ENCODE results near the gene DHX32. TPM values are rescaled to one million over a fixed set of nuclear protein-coding genes. Genes with fewer than 3 reads are reported as not detected.
"Not testable (repeated sequence)": the region's sequence is repeated elsewhere in the genome, so short reads cannot be mapped to it uniquely, and the experiment has no call there.

DHX32 gene
- polyA plus RNA-seq, 3 donors from 2014 or later, result 17.5 to 28.8 (median 19.0) TPM

GRCh38 chr10:125907598-125907997 lies 26.5 kb upstream of the DHX32 start:
- not testable (repeated sequence) for H3K4me3 Mint-ChIP-seq; H3K4me1 Mint-ChIP-seq; H3K27me3 Mint-ChIP-seq (ENCODE audit: low read depth in 3 of 3); H3K9me3 Mint-ChIP-seq; H3K36me3 Mint-ChIP-seq; H3K27ac Mint-ChIP-seq; DNase-seq

- H3K27me3 Mint-ChIP-seq (ENCODE audit: low read depth in 3 of 3); H3K9me3 Mint-ChIP-seq; H3K36me3 Mint-ChIP-seq; H3K4me3 Mint-ChIP-seq; H3K4me1 Mint-ChIP-seq; DNase-seq; H3K27ac Mint-ChIP-seq: not testable (repeated sequence)
Observed at GRCh38 chr10:125905069-125905994, 24.2 kb upstream of the DHX32 start.

GRCh38 chr10:125903135-125903640 lies 22.1 kb upstream of the DHX32 start:
- H3K27me3 Mint-ChIP-seq (ENCODE audit: low read depth in 3 of 3), result peaks cover 0 to 12% (median 4%) of the 10 kb centered on the region in 3 donors
- H3K27ac Mint-ChIP-seq, DNase-seq, H3K4me1 Mint-ChIP-seq, H3K36me3 Mint-ChIP-seq, H3K4me3 Mint-ChIP-seq, H3K9me3 Mint-ChIP-seq: not testable (repeated sequence)

GRCh38 chr10:125900963-125901362 lies 19.9 kb upstream of the DHX32 start:
- not testable (repeated sequence) for H3K27ac Mint-ChIP-seq, H3K9me3 Mint-ChIP-seq, H3K36me3 Mint-ChIP-seq, DNase-seq
- peak overlapping the region in 1 of 5 donors; percentile 3 for H3K4me3 Mint-ChIP-seq
- H3K27me3 Mint-ChIP-seq (ENCODE audit: low read depth in 3 of 3), result peaks cover 5 to 19% (median 11%) of the 10 kb centered on the region in 3 donors
- H3K4me1 Mint-ChIP-seq, result peaks cover 5 to 12% of the 10 kb centered on the region in 2 donors

- H3K9me3 Mint-ChIP-seq, DNase-seq, H3K36me3 Mint-ChIP-seq: not testable (repeated sequence)
- H3K4me1 Mint-ChIP-seq, result peaks cover 13 to 31% of the 10 kb centered on the region in 2 donors
- peak overlapping the region; percentile 85 to 93 (median 89) for H3K4me3 Mint-ChIP-seq
- peaks cover 7 to 23% (median 10%) of the 10 kb centered on the region in 3 donors for H3K27me3 Mint-ChIP-seq (ENCODE audit: low read depth in 3 of 3)
- H3K27ac Mint-ChIP-seq, result peak overlapping the region in 1 of 6 donors; percentile 35
Observed at GRCh38 chr10:125897317-125897716, 16.2 kb upstream of the DHX32 start.

- H3K36me3 Mint-ChIP-seq, result not testable (repeated sequence)
- H3K27me3 Mint-ChIP-seq (ENCODE audit: low read depth in 3 of 3), result peaks cover 7 to 23% (median 10%) of the 10 kb centered on the region in 3 donors
- H3K4me1 Mint-ChIP-seq, result peaks cover 13 to 31% of the 10 kb centered on the region in 2 donors
Observed at GRCh38 chr10:125896088-125896934, 15.2 kb upstream of the DHX32 start, which contains the start of gene FANK1. Gene FANK1, plus strand, starts transcription at chr10:125896564. Its CDS starts 79 bp downstream, at chr10:125896643.

GRCh38 chr10:125895130-125896087 lies 14.3 kb upstream of the DHX32 start:
- Mint-ChIP-seq H3K27ac (peak overlapping the region; percentile 71 to 94 (median 85)), H3K4me3 (peak overlapping the region; percentile 91 to 97 (median 93)), H3K4me1 (peaks cover 13 to 31% of the 10 kb centered on the region in 2 donors)

More at GRCh38 chr10:125896088-125896934, 15.2 kb upstream of the DHX32 start, which contains the start of gene FANK1:
- not testable (repeated sequence) for H3K9me3 Mint-ChIP-seq
- H3K27ac Mint-ChIP-seq, result peak within 1 kb of the TSS; percentile 71 to 94 (median 85)
- H3K4me3 Mint-ChIP-seq, result peak within 1 kb of the TSS; percentile 91 to 97 (median 93)
- peak; percentile 82 to 86 (median 83) for DNase-seq

GRCh38 chr10:125894176-125894575 lies 13.1 kb upstream of the DHX32 start:
- DNase-seq, H3K27ac Mint-ChIP-seq, H3K9me3 Mint-ChIP-seq, H3K36me3 Mint-ChIP-seq: not testable (repeated sequence)
- H3K4me1 Mint-ChIP-seq, result peaks cover 13 to 31% of the 10 kb centered on the region in 2 donors
- H3K27me3 Mint-ChIP-seq (ENCODE audit: low read depth in 3 of 3), result peaks cover 7 to 23% (median 10%) of the 10 kb centered on the region in 3 donors
- peak overlapping the region in 1 of 5 donors; percentile 46 for H3K4me3 Mint-ChIP-seq

More at GRCh38 chr10:125895130-125896087, 14.3 kb upstream of the DHX32 start:
- not testable (repeated sequence) for H3K36me3 Mint-ChIP-seq, H3K9me3 Mint-ChIP-seq
- peak; percentile 42 to 44 (median 43) for DNase-seq
- peaks cover 7 to 23% (median 10%) of the 10 kb centered on the region in 3 donors for H3K27me3 Mint-ChIP-seq (ENCODE audit: low read depth in 3 of 3)

- H3K27ac Mint-ChIP-seq, result not testable (repeated sequence)
Observed at GRCh38 chr10:125892402-125892801, 11.3 kb upstream of the DHX32 start.

GRCh38 chr10:125889441-125889840 lies 8.3 kb upstream of the DHX32 start:
- H3K36me3 Mint-ChIP-seq; H3K27me3 Mint-ChIP-seq (ENCODE audit: low read depth in 3 of 3); H3K4me3 Mint-ChIP-seq; H3K4me1 Mint-ChIP-seq; H3K9me3 Mint-ChIP-seq; DNase-seq; H3K27ac Mint-ChIP-seq: not testable (repeated sequence)

More at GRCh38 chr10:125892402-125892801, 11.3 kb upstream of the DHX32 start:
- Mint-ChIP-seq H3K4me1 (peaks cover 13 to 30% of the 10 kb centered on the region in 2 donors), H3K27me3 (ENCODE audit: low read depth in 3 of 3) (peaks cover 7 to 13% (median 7%) of the 10 kb centered on the region in 3 donors)
- DNase-seq, H3K9me3 Mint-ChIP-seq, H3K36me3 Mint-ChIP-seq, H3K4me3 Mint-ChIP-seq: not testable (repeated sequence)

- DNase-seq, result no peak
- peaks cover 0 to 4% (median 0%) of the 10 kb centered on the region in 6 donors for H3K9me3 Mint-ChIP-seq
- peaks cover 0 to 4% (median 3%) of the 10 kb centered on the region in 3 donors for H3K36me3 Mint-ChIP-seq
- no peak overlapping the region for H3K4me3 Mint-ChIP-seq
- H3K27ac Mint-ChIP-seq, result no peak overlapping the region
- no peaks in the 10 kb centered on the region for H3K27me3 Mint-ChIP-seq (ENCODE audit: low read depth in 3 of 3)
- peaks cover 0 to 2% of the 10 kb centered on the region in 2 donors for H3K4me1 Mint-ChIP-seq
Observed at GRCh38 chr10:125886914-125887512, 5.9 kb upstream of the DHX32 start.

- peaks cover 0 to 2% of the 10 kb centered on the region in 2 donors for H3K4me1 Mint-ChIP-seq
- no peaks in the 10 kb centered on the region for H3K9me3 Mint-ChIP-seq
- H3K27me3 Mint-ChIP-seq (ENCODE audit: low read depth in 3 of 3), result peaks cover 0 to 4% (median 0%) of the 10 kb centered on the region in 3 donors
- no peak overlapping the region for H3K27ac Mint-ChIP-seq
- peaks cover 5 to 12% (median 9%) of the 10 kb centered on the region in 3 donors for H3K36me3 Mint-ChIP-seq
- H3K4me3 Mint-ChIP-seq, result no peak overlapping the region
- DNase-seq, result no peak
Observed at GRCh38 chr10:125883211-125883610, 2.1 kb upstream of the DHX32 start.
